Ovary (tissue), 9 donors: Measurements from ENCODE around the gene SNRK. TPM values are rescaled to one million over a fixed set of nuclear protein-coding genes. Genes with fewer than 3 reads are reported as not detected.

Experiments
- DNase-seq, 5 donors: peaks; one replicate each; pipeline ENCODE4 v3.0.0-alpha.2; 2019 to 2020
- H3K27ac ChIP-seq, 2 donors: fragments of 200-600 bp; one replicate each; pipeline versions ENCODE4 v1.5.1 to v1.8.0; 2019 to 2022
- H3K27me3 ChIP-seq: fragments of 200-600 bp; one replicate; pipeline ENCODE4 v1.8.0; 2022
- H3K36me3 ChIP-seq: fragments of 200-600 bp; sonication (generic); one replicate; pipeline ENCODE4 v1.5.1; 2019
- H3K4me1 ChIP-seq: one replicate; pipeline ENCODE4 v1.8.1; 2013; ENCODE audit warnings: mild to moderate bottlenecking, moderate library complexity; ENCODE audit not compliant: insufficient read depth
- H3K4me3 ChIP-seq: fragments of 200-600 bp; sonication (generic); one replicate; pipeline ENCODE4 v1.5.1; 2017
- H3K9me3 ChIP-seq, 2 donors: fragments of 200-600 bp in 1 of 2; sonication (generic) in 1 of 2; one replicate each; pipeline versions ENCODE4 v1.5.1 to v1.8.1; 2013 to 2019; ENCODE audit warnings: mild to moderate bottlenecking in 1 of 2, moderate library complexity in 1 of 2
- EP300 ChIP-seq: sonication (generic); formaldehyde crosslinking; IDR thresholded peaks from one replicate; pipeline ENCODE4 v1.6.1; 2017; ENCODE audit warnings: antibody characterized with exemption
- POLR2A ChIP-seq: fragments of 450-650 bp; IDR thresholded peaks from one replicate; pipeline ENCODE4 v1.6.1; 2017; ENCODE audit warnings: antibody characterized with exemption, mild to moderate bottlenecking, moderate library complexity
- WGBS, 3 donors: extraction: QIAGEN DNeasy Blood & Tissue Kit in 1 of 3; methylation state at CpG; one replicate each; pipeline versions ENCODE4 v1.1.5 to v1.1.7; 2013 to 2017; 5-methylcytosine and 5-hydroxymethylcytosine counted together
- intact Hi-C, 4 donors: fragments of 100-400 bp; cut with DNase I; formaldehyde crosslinking; loops; one replicate each; pipeline versions ENCODE4 v1.11.0 to v1.15.1; 2022 to 2023
- polyA plus RNA-seq, 2 donors: library from polyadenylated mRNA; stranded (reverse); fragments of 200-250 nt in 1 of 2; fragments of 350-450 nt in 1 of 2; fragmentation: Illumina TruSeq in 1 of 2; extraction: RNeasy Lipid Tissue Mini Kit (QIAGEN cat#74804) in 1 of 2; gene quantifications; one replicate each; pipeline ENCODE4 v1.2.3, GENCODE V29; 2013 to 2014
- total RNA-seq, 7 donors: library from RNA; depleted of rRNA in 2 of 7; stranded (reverse); fragments of >200 nt in 2 of 7; fragmentation: NEBNext Ultra II Directional in 3 of 7; extraction: Animal tissue kit (Norgen Biotek cat#: 25700) in 3 of 7; gene quantifications; one replicate each; pipeline versions ENCODE4 v1.1.0 to v1.2.4, GENCODE V29; 2016 to 2023
- TF ChIP-seq, protein P1 (sequence below), 3 donors: fragments of 450-650 bp in 2 of 3; fragments of 200-600 bp in 1 of 3; IDR thresholded peaks; one replicate each; pipeline versions ENCODE4 v1.5.1 to v1.8.0; 2016 to 2022; ENCODE audit warnings: antibody characterized with exemption in 3 of 3, mild to moderate bottlenecking in 1 of 3
- donor health status: DM: no; HTN: no; CAD: no; lungs with moderate emphysema.
- donor health status: DM: no; HTN: no; CAD: no.
- donor health status: Bipolar disorder and iron deficiency.
- donor health status: DM: yes; HTN: yes; CAD: no.
- donor health status: DM: no; HTN: no; CAD: no.
- donor health status: DM: yes; HTN: yes; CAD: no.

Gene SNRK
- total and polyA plus RNA-seq, 9 donors, result 19.0 to 52.1 (median 28.9) TPM

DNA sequence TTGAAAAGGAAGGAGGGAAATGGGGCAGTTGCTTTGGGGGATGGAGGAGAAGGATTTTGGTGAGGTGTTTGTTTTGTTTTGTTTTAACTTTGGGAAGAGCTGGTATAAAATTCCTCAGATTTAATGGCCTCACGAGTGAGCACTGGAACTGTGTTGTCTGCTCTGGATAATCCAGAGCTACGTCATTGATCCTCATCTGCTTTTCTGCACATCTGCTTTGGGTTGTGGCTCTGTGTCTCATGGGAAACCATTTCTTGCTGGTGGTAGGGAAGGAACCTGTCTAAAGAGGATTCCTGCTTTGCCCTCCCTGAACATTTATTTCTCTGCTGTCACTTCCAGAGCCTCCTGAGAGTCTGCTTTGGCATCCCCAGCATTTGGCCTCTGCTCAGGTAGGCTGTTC, 3.1 kb downstream of the SNRK start:
- WGBS, 3 donors, result 49 to 62% (median 57%) methylated on average over 2 of the region's 2 CpGs
- H3K9me3 ChIP-seq, result no peaks in the 10 kb centered on the region
- intact Hi-C loops, result no loop called here
- H3K36me3 ChIP-seq, result no peaks in the 10 kb centered on the region
- H3K27me3 ChIP-seq, result no peaks in the 10 kb centered on the region
- DNase-seq, result no peak
- no peak overlapping the region for H3K4me3 ChIP-seq
- H3K27ac ChIP-seq, result no peak overlapping the region
- peaks cover 15% of the 10 kb centered on the region for H3K4me1 ChIP-seq
- TF ChIP-seq, protein P1, sequence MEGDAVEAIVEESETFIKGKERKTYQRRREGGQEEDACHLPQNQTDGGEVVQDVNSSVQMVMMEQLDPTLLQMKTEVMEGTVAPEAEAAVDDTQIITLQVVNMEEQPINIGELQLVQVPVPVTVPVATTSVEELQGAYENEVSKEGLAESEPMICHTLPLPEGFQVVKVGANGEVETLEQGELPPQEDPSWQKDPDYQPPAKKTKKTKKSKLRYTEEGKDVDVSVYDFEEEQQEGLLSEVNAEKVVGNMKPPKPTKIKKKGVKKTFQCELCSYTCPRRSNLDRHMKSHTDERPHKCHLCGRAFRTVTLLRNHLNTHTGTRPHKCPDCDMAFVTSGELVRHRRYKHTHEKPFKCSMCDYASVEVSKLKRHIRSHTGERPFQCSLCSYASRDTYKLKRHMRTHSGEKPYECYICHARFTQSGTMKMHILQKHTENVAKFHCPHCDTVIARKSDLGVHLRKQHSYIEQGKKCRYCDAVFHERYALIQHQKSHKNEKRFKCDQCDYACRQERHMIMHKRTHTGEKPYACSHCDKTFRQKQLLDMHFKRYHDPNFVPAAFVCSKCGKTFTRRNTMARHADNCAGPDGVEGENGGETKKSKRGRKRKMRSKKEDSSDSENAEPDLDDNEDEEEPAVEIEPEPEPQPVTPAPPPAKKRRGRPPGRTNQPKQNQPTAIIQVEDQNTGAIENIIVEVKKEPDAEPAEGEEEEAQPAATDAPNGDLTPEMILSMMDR (IDR thresholded peaks at IDR 0.05), result no peak
- TF ChIP-seq POLR2A (no peak), EP300 (no peak)

DNA sequence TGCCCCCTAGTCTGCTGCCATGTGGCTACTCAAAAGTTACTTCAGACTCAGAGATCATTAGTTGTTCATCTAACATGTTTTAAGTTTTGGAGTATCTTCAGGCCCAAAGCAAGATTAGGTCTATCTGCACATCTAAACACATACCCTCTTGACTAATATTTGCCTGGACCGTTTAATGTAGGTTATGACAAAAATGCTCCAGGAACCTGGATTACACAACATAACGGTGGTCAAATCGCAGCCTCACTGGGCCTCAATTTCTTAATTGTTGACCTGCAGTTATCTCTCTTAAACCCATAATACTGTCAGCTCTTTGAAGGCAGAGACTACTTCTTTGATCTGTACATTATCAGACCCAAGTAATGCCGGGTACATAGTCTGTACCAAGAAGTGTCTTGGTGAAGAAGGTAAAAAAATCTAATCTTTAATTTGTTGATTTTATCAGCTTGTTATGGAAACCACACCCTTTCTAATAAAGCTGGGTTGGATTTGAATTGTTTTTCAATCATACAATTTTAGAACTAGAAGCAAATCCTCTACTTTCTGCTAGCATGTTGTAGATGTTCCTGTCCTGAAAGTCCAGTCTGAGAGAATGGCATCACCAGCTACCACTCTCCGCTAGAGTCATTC, 3.6 kb downstream of the SNRK start:
- intact Hi-C loops, result no loop called here
- TF ChIP-seq POLR2A, result no peak
- TF ChIP-seq, protein P1 (IDR thresholded peaks at IDR 0.05), result no peak
- no peak for TF ChIP-seq EP300
- no peak for DNase-seq
- H3K9me3 ChIP-seq, result no peaks in the 10 kb centered on the region
- peaks cover 15% of the 10 kb centered on the region for H3K4me1 ChIP-seq
- H3K36me3 ChIP-seq, result no peaks in the 10 kb centered on the region
- WGBS, 3 donors, result 82 to 87% (median 86%) methylated on average over 5 of the region's 5 CpGs
- no peaks in the 10 kb centered on the region for H3K27me3 ChIP-seq
- no peak overlapping the region for H3K4me3 ChIP-seq
- H3K27ac ChIP-seq, result no peak overlapping the region

DNA sequence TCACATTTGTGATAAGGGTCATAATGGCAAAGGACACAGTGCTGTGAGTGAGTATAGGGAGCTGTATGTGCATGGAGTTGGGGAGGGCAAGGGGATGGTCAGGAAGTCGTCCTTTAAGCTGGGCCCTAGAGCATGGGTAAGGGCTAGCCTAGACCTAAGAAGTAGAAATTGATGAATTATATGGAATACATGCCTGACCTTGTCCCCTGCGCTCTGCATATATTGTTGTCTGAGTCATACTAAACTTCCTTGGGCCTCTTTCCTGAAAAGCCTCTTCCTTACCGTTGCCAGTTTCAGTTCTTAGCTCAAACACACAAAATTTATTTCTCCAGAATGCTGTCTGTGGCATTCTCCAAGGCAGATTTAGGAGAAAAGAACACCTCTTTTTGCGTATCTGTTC, 4.6 kb downstream of the SNRK start:
- Histone ChIP-seq H3K27ac (no peak overlapping the region), H3K4me3 (no peak overlapping the region), H3K36me3 (no peaks in the 10 kb centered on the region), H3K9me3 (no peaks in the 10 kb centered on the region), H3K4me1 (peaks cover 15% of the 10 kb centered on the region), H3K27me3 (no peaks in the 10 kb centered on the region)
- no peak for DNase-seq
- TF ChIP-seq, protein P1 (IDR thresholded peaks at IDR 0.05), result no peak
- TF ChIP-seq EP300 (no peak), POLR2A (no peak)
- 68 to 73% (median 72%) methylated on average over 4 of the region's 4 CpGs for WGBS, 3 donors
- intact Hi-C loops, result no loop called here

GRCh38 chr3:43291546-43291945, 5.2 kb downstream of the SNRK start:
- H3K27ac ChIP-seq, result no peak overlapping the region
- H3K4me3 ChIP-seq, result no peak overlapping the region
- intact Hi-C loops, result no loop called here
- 90 to 100% (median 94%) methylated on average over 1 of the region's 1 CpG for WGBS, 3 donors
- no peaks in the 10 kb centered on the region for H3K9me3 ChIP-seq
- no peaks in the 10 kb centered on the region for H3K27me3 ChIP-seq
- no peaks in the 10 kb centered on the region for H3K36me3 ChIP-seq
- DNase-seq, result no peak
- TF ChIP-seq, protein P1 (IDR thresholded peaks at IDR 0.05), result no peak
- TF ChIP-seq POLR2A (no peak), EP300 (no peak)
- peaks cover 16% of the 10 kb centered on the region for H3K4me1 ChIP-seq
